OCI-LY7 (cell line): ENCODE data around the gene MRPL28. TPM values are rescaled to one million over a fixed set of nuclear protein-coding genes. Genes with fewer than 3 reads are reported as not detected.

Experiments
- BruUV-seq: library from RNA; stranded (reverse); fragments of 400-500 nt; replicated peaks from 2 replicates; lab custom pipeline; 2021; lab: Mats Ljungman, UMichigan
- CTCF ChIA-PET: fragments of 300-600 bp; sonication (Branson Sonifier 250); formaldehyde crosslinking; loops from one replicate; lab custom pipeline; 2022; ENCODE audit warnings: antibody characterized with exemption; ENCODE audit not compliant: unreplicated experiment; lab: Charles Lee
- POLR2A ChIA-PET: fragments of 300-600 bp; sonication (Branson Sonifier 250); formaldehyde crosslinking; loops from one replicate; lab custom pipeline; 2022; ENCODE audit warnings: antibody characterized with exemption; lab: Charles Lee
- DNase-seq: peaks from one replicate; pipeline ENCODE4 v3.0.0-alpha.2; 2015; ENCODE audit warnings: low spot score
- H2AFZ ChIP-seq: fragments of 200-600 bp; sonication (generic), shearing (Covaris generic); 2 replicates; pipeline ENCODE4 v1.6.1; 2014; ENCODE audit warnings: mild to moderate bottlenecking, antibody characterized with exemption, low read length, moderate library complexity
- H3K27ac ChIP-seq: fragments of 200-600 bp; sonication (generic); 2 replicates; pipeline ENCODE4 v1.5.1; 2014; ENCODE audit warnings: mixed run types, low read depth, mild to moderate bottlenecking, moderate library complexity, low read length, inconsistent platforms; ENCODE audit not compliant: poor library complexity, severe bottlenecking
- H3K36me3 ChIP-seq: fragments of 200-600 bp; sonication (generic); 2 replicates; pipeline ENCODE4 v1.6.1; 2014; ENCODE audit warnings: mild to moderate bottlenecking, antibody characterized with exemption, low read length, moderate library complexity, mixed read lengths; ENCODE audit not compliant: insufficient read depth
- H3K4me1 ChIP-seq: fragments of 200-600 bp; sonication (generic); 2 replicates; pipeline ENCODE4 v1.5.1; 2014; ENCODE audit warnings: mild to moderate bottlenecking, low read length; ENCODE audit not compliant: insufficient read depth, poor library complexity, severe bottlenecking
- H3K4me2 ChIP-seq: fragments of 200-600 bp; sonication (generic); 2 replicates; pipeline ENCODE4 v1.6.1; 2014; ENCODE audit warnings: mild to moderate bottlenecking, low read length
- H3K4me3 ChIP-seq: fragments of 200-600 bp; sonication (generic); 2 replicates; pipeline ENCODE4 v1.5.1; 2014; ENCODE audit warnings: mild to moderate bottlenecking, low read depth, low read length; ENCODE audit not compliant: poor library complexity, severe bottlenecking
- H3K79me2 ChIP-seq: fragments of 200-600 bp; sonication (generic); 2 replicates; pipeline ENCODE4 v1.6.1; 2016; ENCODE audit warnings: low read depth, mild to moderate bottlenecking, low read length, moderate library complexity, mixed read lengths; ENCODE audit not compliant: insufficient read depth
- H3K9me2 ChIP-seq: fragments of 200-600 bp; sonication (generic); 2 replicates; pipeline ENCODE4 v1.6.1; 2016; ENCODE audit warnings: mild to moderate bottlenecking, low read length, mixed read lengths; ENCODE audit not compliant: insufficient read depth
- H3K9me3 ChIP-seq: fragments of 200-600 bp; sonication (generic); 2 replicates; pipeline ENCODE4 v1.6.1; 2014; ENCODE audit warnings: mild to moderate bottlenecking, mixed run types, low read length, mixed read lengths
- H4K20me1 ChIP-seq: fragments of 200-600 bp; sonication (generic); 2 replicates; pipeline ENCODE4 v1.6.1; 2014; ENCODE audit warnings: mild to moderate bottlenecking, antibody characterized with exemption, low read length, moderate library complexity, mixed read lengths; ENCODE audit not compliant: insufficient read depth
- EZH2phosphoT487 ChIP-seq: fragments of 200-600 bp; sonication (generic); IDR thresholded peaks from 2 replicates; pipeline ENCODE4 v1.6.1; 2018; ENCODE audit warnings: low read depth, borderline replicate concordance, mild to moderate bottlenecking, mixed run types, antibody characterized with exemption, low read length, moderate library complexity, mixed read lengths
- intact Hi-C: fragments of 100-400 bp; cut with micrococcal nuclease; formaldehyde crosslinking; loops from one replicate; pipeline ENCODE4 v1.10.0; 2022; ENCODE audit not compliant: unreplicated experiment
- total RNA-seq, 2 experiments: library from RNA; depleted of rRNA in 1 of 2; stranded (reverse); fragments of >200 nt in 1 of 2; shearing (Covaris generic) in 1 of 2; gene quantifications; 2 replicates each; pipeline ENCODE4 v1.2.3, GENCODE V29; 2014 to 2022
- TF ChIP-seq, protein P1 (sequence below): fragments of 200-600 bp; sonication (generic); conservative IDR thresholded peaks from 2 replicates; pipeline ENCODE4 v1.5.1; 2014; ENCODE audit warnings: mild to moderate bottlenecking, antibody characterized with exemption, low read length, moderate library complexity, mixed read lengths

The MRPL28 gene
- total RNA-seq, 2 experiments from 2014 or later: 84.6 to 113 TPM

DNA sequence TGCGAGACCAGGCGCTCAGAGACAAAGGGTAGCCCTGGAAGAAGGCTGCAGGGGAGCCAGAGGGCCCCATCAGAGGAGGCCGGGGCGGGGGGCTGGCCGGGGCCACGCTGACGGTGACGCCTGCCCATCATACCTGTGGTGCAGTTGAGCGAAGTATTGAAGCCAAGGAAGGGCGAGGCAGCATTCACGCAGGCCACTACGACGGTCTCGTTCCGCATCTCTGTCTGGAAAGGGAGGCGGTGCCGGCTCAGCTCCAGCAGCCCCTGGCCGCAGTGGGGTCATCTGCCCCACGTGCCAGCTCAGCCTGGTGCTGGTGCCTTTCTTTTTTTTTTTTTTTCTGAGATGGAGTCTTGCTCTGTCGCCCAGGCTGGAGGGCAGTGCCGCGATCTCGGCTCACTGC lies 4.9 kb upstream of the MRPL28 start:
- Histone ChIP-seq H2AFZ (no peak overlapping the region), H3K79me2 (no peaks in the 10 kb centered on the region), H3K4me2 (no peak overlapping the region), H3K9me3 (no peaks in the 10 kb centered on the region), H4K20me1 (no peaks in the 10 kb centered on the region), H3K4me1 (peaks cover 9% of the 10 kb centered on the region), H3K36me3 (peaks cover 42% of the 10 kb centered on the region; the same call in 1 of the 2 replicates), H3K4me3 (no peak overlapping the region), H3K27ac (no peak overlapping the region), H3K9me2 (no peaks in the 10 kb centered on the region)
- no peak for TF ChIP-seq EZH2phosphoT487
- TF ChIP-seq, protein P1, sequence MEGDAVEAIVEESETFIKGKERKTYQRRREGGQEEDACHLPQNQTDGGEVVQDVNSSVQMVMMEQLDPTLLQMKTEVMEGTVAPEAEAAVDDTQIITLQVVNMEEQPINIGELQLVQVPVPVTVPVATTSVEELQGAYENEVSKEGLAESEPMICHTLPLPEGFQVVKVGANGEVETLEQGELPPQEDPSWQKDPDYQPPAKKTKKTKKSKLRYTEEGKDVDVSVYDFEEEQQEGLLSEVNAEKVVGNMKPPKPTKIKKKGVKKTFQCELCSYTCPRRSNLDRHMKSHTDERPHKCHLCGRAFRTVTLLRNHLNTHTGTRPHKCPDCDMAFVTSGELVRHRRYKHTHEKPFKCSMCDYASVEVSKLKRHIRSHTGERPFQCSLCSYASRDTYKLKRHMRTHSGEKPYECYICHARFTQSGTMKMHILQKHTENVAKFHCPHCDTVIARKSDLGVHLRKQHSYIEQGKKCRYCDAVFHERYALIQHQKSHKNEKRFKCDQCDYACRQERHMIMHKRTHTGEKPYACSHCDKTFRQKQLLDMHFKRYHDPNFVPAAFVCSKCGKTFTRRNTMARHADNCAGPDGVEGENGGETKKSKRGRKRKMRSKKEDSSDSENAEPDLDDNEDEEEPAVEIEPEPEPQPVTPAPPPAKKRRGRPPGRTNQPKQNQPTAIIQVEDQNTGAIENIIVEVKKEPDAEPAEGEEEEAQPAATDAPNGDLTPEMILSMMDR: no peak
- no peak for DNase-seq
- intact Hi-C loops: no loop called here
- ChIA-PET CTCF (no interaction called here), POLR2A (no interaction called here)
- BruUV-seq: no TSS peak

DNA sequence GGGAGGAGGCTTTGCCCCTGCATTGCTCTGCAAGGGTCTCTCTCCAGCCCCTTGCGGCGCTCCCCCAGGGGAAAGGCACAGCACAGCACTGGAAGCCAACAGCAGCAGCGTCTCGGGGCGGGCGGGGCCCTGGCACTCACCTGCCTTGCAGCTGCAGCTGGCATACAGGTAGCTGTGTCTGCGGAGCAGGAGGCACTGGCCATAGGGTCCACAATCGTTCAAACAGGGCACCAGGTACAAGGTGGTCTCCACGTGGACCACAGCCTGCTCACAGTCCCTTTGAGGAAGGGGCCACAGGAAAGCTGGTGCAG lies 4.2 kb upstream of the MRPL28 start:
- H3K4me2 ChIP-seq: no peak overlapping the region
- no peaks in the 10 kb centered on the region for H3K9me3 ChIP-seq
- H3K27ac ChIP-seq: no peak overlapping the region
- H3K9me2 ChIP-seq: no peaks in the 10 kb centered on the region
- intact Hi-C loops: no loop called here
- no TSS peak for BruUV-seq
- no peaks in the 10 kb centered on the region for H3K79me2 ChIP-seq
- TF ChIP-seq, protein P1: no peak
- TF ChIP-seq EZH2phosphoT487: no peak
- H2AFZ ChIP-seq: no peak overlapping the region
- CTCF ChIA-PET: no interaction called here
- DNase-seq: no peak
- no peak overlapping the region for H3K4me3 ChIP-seq
- no peaks in the 10 kb centered on the region for H4K20me1 ChIP-seq
- peaks cover 42% of the 10 kb centered on the region; the same call in 1 of the 2 replicates for H3K36me3 ChIP-seq
- POLR2A ChIA-PET: no interaction called here
- H3K4me1 ChIP-seq: peaks cover 12% of the 10 kb centered on the region

- H3K27ac ChIP-seq: no peak overlapping the region
- peaks cover 45% of the 10 kb centered on the region; the same call in 1 of the 2 replicates for H3K36me3 ChIP-seq
- ChIA-PET POLR2A (no interaction called here), CTCF (no interaction called here)
- no peak overlapping the region for H3K4me3 ChIP-seq
- H3K4me1 ChIP-seq: peaks cover 12% of the 10 kb centered on the region
- no peaks in the 10 kb centered on the region for H3K9me3 ChIP-seq
- no peaks in the 10 kb centered on the region for H3K9me2 ChIP-seq
- intact Hi-C loops: no loop called here
- no peaks in the 10 kb centered on the region for H3K79me2 ChIP-seq
- no peak overlapping the region for H3K4me2 ChIP-seq
- TF ChIP-seq EZH2phosphoT487: no peak
- TF ChIP-seq, protein P1: no peak
- no peaks in the 10 kb centered on the region for H4K20me1 ChIP-seq
- BruUV-seq: no TSS peak
- no peak overlapping the region for H2AFZ ChIP-seq
- no peak for DNase-seq
Measured at GRCh38 chr16:373848-374615, 3.7 kb upstream of the MRPL28 start.
